OCI-LY3 (cell line): ENCODE measurements around the gene TRIM26.
"Not testable (repeated sequence)": the region's sequence is repeated elsewhere in the genome, so short reads cannot be mapped to it uniquely, and the experiment has no call there.

Experiments used
- H2AFZ ChIP-seq: fragments of 200-600, 300-600 bp; shearing (Covaris generic); 2 replicates; pipeline ENCODE4 v1.6.0; 2014; ENCODE audit warnings: antibody characterized with exemption, low read depth, low read length
- H3K27ac ChIP-seq: fragments of 200-600, 300-600 bp; sonication (generic); 2 replicates; pipeline ENCODE4 v1.5.1; 2014; ENCODE audit warnings: mild to moderate bottlenecking, low read length, moderate library complexity, mixed read lengths
- H3K27me3 ChIP-seq: fragments of 200-600, 300-600 bp; sonication (generic); 2 replicates; pipeline ENCODE4 v1.6.1; 2014; ENCODE audit warnings: low read depth, low read length, mixed read lengths
- H3K36me3 ChIP-seq: fragments of 200-600, 300-600 bp; sonication (generic); replicated peaks from 2 replicates; pipeline ENCODE3; 2014; ENCODE audit warnings: low read depth, low read length, mixed read lengths
- H3K4me1 ChIP-seq: fragments of 300-600, 200-600 bp; sonication (generic); 2 replicates; pipeline ENCODE4 v1.6.1; 2014; ENCODE audit warnings: low read length, mixed read lengths
- H3K4me2 ChIP-seq: fragments of 200-600, 300-600 bp; sonication (generic); 2 replicates; pipeline ENCODE4 v1.6.1; 2014; ENCODE audit warnings: low read length, mixed read lengths
- H3K4me3 ChIP-seq: fragments of 300-600, 200-600 bp; sonication (generic); 2 replicates; pipeline ENCODE4 v1.5.1; 2014; ENCODE audit warnings: antibody characterized with exemption, mild to moderate bottlenecking, low read length, moderate library complexity
- H3K79me2 ChIP-seq: fragments of 300-600, 200-600 bp; shearing (Covaris generic); 2 replicates; pipeline ENCODE4 v1.6.1; 2014; ENCODE audit warnings: mild to moderate bottlenecking, low read length, mixed read lengths
- H3K9ac ChIP-seq: fragments of 300-600, 200-600 bp; shearing (Covaris generic); 2 replicates; pipeline ENCODE4 v1.6.0; 2014; ENCODE audit warnings: mild to moderate bottlenecking, low read length, moderate library complexity
- H3K9me3 ChIP-seq: fragments of 200-600, 300-600 bp; shearing (Covaris generic); 2 replicates; pipeline ENCODE4 v1.6.1; 2014; ENCODE audit warnings: low read length, mixed read lengths; ENCODE audit not compliant: insufficient read depth
- H4K20me1 ChIP-seq: fragments of 200-600, 300-600 bp; sonication (generic); 2 replicates; pipeline ENCODE4 v1.6.1; 2016; ENCODE audit warnings: low read length, mixed read lengths; ENCODE audit not compliant: insufficient read depth
- CTCF ChIP-seq: fragments of 200-600, 300-600 bp; sonication (generic); IDR thresholded peaks from 2 replicates; pipeline ENCODE4 v1.5.1; 2014; ENCODE audit warnings: antibody characterized with exemption, low read length, low read depth
- EZH2phosphoT487 ChIP-seq: fragments of 200-600 bp; shearing (Covaris generic); IDR thresholded peaks from 2 replicates; pipeline ENCODE4 v1.6.1; 2018; ENCODE audit warnings: antibody characterized with exemption, mixed run types, low read depth

TRIM26 gene

GRCh38 chr6:30169658-30170614, 43.3 kb downstream of the TRIM26 start:
- Histone ChIP-seq H3K36me3 (no peaks in the 10 kb centered on the region), H3K27me3 (peaks cover 7% of the 10 kb centered on the region; the same call in 1 of the 2 replicates), H3K9me3 (no peaks in the 10 kb centered on the region), H3K79me2 (no peaks in the 10 kb centered on the region), H3K4me3 (no peak overlapping the region), H3K4me1 (no peaks in the 10 kb centered on the region), H2AFZ (no peak overlapping the region), H4K20me1 (no peaks in the 10 kb centered on the region), H3K27ac (no peak overlapping the region), H3K4me2 (no peak overlapping the region), H3K9ac (no peak overlapping the region)
- peak; percentile 64 for TF ChIP-seq CTCF
- TF ChIP-seq EZH2phosphoT487 = no peak

- Histone ChIP-seq H3K9ac (no peak overlapping the region), H3K9me3 (no peaks in the 10 kb centered on the region), H3K4me3 (no peak overlapping the region), H2AFZ (no peak overlapping the region), H3K27ac (no peak overlapping the region), H3K4me2 (no peak overlapping the region), H4K20me1 (no peaks in the 10 kb centered on the region), H3K27me3 (peaks cover 7% of the 10 kb centered on the region; the same call in 1 of the 2 replicates), H3K79me2 (no peaks in the 10 kb centered on the region), H3K36me3 (no peaks in the 10 kb centered on the region), H3K4me1 (no peaks in the 10 kb centered on the region)
- TF ChIP-seq CTCF (no peak), EZH2phosphoT487 (no peak)
These were observed 44.5 kb downstream of the TRIM26 start for GRCh38 chr6:30168741-30169140.

- Histone ChIP-seq H2AFZ (no peak overlapping the region), H3K36me3 (no peaks in the 10 kb centered on the region), H3K4me3 (no peak overlapping the region), H3K79me2 (no peaks in the 10 kb centered on the region), H3K27me3 (peaks cover 7% of the 10 kb centered on the region; the same call in 1 of the 2 replicates), H3K4me1 (no peaks in the 10 kb centered on the region), H3K27ac (no peak overlapping the region), H3K9ac (no peak overlapping the region), H4K20me1 (no peaks in the 10 kb centered on the region), H3K4me2 (no peak overlapping the region), H3K9me3 (no peaks in the 10 kb centered on the region)
- TF ChIP-seq EZH2phosphoT487 (no peak), CTCF (no peak)
These were observed 46.1 kb downstream of the TRIM26 start for GRCh38 chr6:30167101-30167500.

- not testable (repeated sequence) for H3K27me3 ChIP-seq
These were observed 48.0 kb downstream of the TRIM26 start for GRCh38 chr6:30165238-30165637.

More at GRCh38 chr6:30165238-30165637, 48.0 kb downstream of the TRIM26 start:
- not testable (repeated sequence) for H3K4me3 ChIP-seq, H3K36me3 ChIP-seq, H2AFZ ChIP-seq, H3K4me1 ChIP-seq, H3K27ac ChIP-seq, H3K9ac ChIP-seq, H3K79me2 ChIP-seq, H3K9me3 ChIP-seq, H3K4me2 ChIP-seq, H4K20me1 ChIP-seq
